OCI-LY3 (cell line): ENCODE results near the gene CCL7.

Experiments
- H2AFZ ChIP-seq: fragments of 200-600, 300-600 bp; shearing (Covaris generic); 2 replicates; pipeline ENCODE4 v1.6.0; 2014; ENCODE audit warnings: antibody characterized with exemption, low read depth, low read length
- H3K27ac ChIP-seq: fragments of 200-600, 300-600 bp; sonication (generic); 2 replicates; pipeline ENCODE4 v1.5.1; 2014; ENCODE audit warnings: mild to moderate bottlenecking, low read length, moderate library complexity, mixed read lengths
- H3K27me3 ChIP-seq: fragments of 200-600, 300-600 bp; sonication (generic); 2 replicates; pipeline ENCODE4 v1.6.1; 2014; ENCODE audit warnings: low read depth, low read length, mixed read lengths
- H3K36me3 ChIP-seq: fragments of 200-600, 300-600 bp; sonication (generic); replicated peaks from 2 replicates; pipeline ENCODE3; 2014; ENCODE audit warnings: low read depth, low read length, mixed read lengths
- H3K4me1 ChIP-seq: fragments of 300-600, 200-600 bp; sonication (generic); 2 replicates; pipeline ENCODE4 v1.6.1; 2014; ENCODE audit warnings: low read length, mixed read lengths
- H3K4me2 ChIP-seq: fragments of 200-600, 300-600 bp; sonication (generic); 2 replicates; pipeline ENCODE4 v1.6.1; 2014; ENCODE audit warnings: low read length, mixed read lengths
- H3K4me3 ChIP-seq: fragments of 300-600, 200-600 bp; sonication (generic); 2 replicates; pipeline ENCODE4 v1.5.1; 2014; ENCODE audit warnings: antibody characterized with exemption, mild to moderate bottlenecking, low read length, moderate library complexity
- H3K79me2 ChIP-seq: fragments of 300-600, 200-600 bp; shearing (Covaris generic); 2 replicates; pipeline ENCODE4 v1.6.1; 2014; ENCODE audit warnings: mild to moderate bottlenecking, low read length, mixed read lengths
- H3K9ac ChIP-seq: fragments of 300-600, 200-600 bp; shearing (Covaris generic); 2 replicates; pipeline ENCODE4 v1.6.0; 2014; ENCODE audit warnings: mild to moderate bottlenecking, low read length, moderate library complexity
- H3K9me3 ChIP-seq: fragments of 200-600, 300-600 bp; shearing (Covaris generic); 2 replicates; pipeline ENCODE4 v1.6.1; 2014; ENCODE audit warnings: low read length, mixed read lengths; ENCODE audit not compliant: insufficient read depth
- H4K20me1 ChIP-seq: fragments of 200-600, 300-600 bp; sonication (generic); 2 replicates; pipeline ENCODE4 v1.6.1; 2016; ENCODE audit warnings: low read length, mixed read lengths; ENCODE audit not compliant: insufficient read depth
- EZH2phosphoT487 ChIP-seq: fragments of 200-600 bp; shearing (Covaris generic); IDR thresholded peaks from 2 replicates; pipeline ENCODE4 v1.6.1; 2018; ENCODE audit warnings: antibody characterized with exemption, mixed run types, low read depth
- TF ChIP-seq, protein P1 (sequence below): fragments of 200-600, 300-600 bp; sonication (generic); IDR thresholded peaks from 2 replicates; pipeline ENCODE4 v1.5.1; 2014; ENCODE audit warnings: antibody characterized with exemption, low read length, low read depth

Gene CCL7

DNA sequence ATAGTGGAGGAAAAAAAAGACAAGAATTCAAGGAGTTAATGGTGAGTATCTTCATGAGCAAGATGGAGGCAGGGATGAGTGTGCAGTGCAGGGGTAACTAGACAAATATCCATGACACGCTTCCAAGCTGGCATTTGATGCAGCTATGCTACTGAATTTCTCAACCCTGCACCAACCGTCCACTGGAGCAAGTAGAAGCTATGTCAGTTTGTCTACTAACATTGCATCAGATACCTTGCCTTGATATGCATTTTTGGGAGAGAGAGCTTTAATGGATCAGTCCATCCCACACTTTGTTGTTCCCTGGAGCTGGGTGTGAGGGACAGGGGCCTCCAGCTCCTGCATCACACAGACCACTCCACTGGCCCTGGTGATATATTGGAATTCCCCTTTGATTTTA lies 32.0 kb downstream of the CCL7 start:
- Histone ChIP-seq H3K27ac (no peak overlapping the region), H3K4me3 (no peak overlapping the region), H3K27me3 (peaks cover 10% of the 10 kb centered on the region; the same call in 1 of the 2 replicates), H3K79me2 (no peaks in the 10 kb centered on the region), H2AFZ (no peak overlapping the region), H3K36me3 (no peaks in the 10 kb centered on the region), H3K9ac (no peak overlapping the region), H3K4me1 (peaks cover 12% of the 10 kb centered on the region), H3K4me2 (no peak overlapping the region), H4K20me1 (no peaks in the 10 kb centered on the region), H3K9me3 (no peaks in the 10 kb centered on the region)
- TF ChIP-seq, protein P1, sequence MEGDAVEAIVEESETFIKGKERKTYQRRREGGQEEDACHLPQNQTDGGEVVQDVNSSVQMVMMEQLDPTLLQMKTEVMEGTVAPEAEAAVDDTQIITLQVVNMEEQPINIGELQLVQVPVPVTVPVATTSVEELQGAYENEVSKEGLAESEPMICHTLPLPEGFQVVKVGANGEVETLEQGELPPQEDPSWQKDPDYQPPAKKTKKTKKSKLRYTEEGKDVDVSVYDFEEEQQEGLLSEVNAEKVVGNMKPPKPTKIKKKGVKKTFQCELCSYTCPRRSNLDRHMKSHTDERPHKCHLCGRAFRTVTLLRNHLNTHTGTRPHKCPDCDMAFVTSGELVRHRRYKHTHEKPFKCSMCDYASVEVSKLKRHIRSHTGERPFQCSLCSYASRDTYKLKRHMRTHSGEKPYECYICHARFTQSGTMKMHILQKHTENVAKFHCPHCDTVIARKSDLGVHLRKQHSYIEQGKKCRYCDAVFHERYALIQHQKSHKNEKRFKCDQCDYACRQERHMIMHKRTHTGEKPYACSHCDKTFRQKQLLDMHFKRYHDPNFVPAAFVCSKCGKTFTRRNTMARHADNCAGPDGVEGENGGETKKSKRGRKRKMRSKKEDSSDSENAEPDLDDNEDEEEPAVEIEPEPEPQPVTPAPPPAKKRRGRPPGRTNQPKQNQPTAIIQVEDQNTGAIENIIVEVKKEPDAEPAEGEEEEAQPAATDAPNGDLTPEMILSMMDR = no peak
- no peak for TF ChIP-seq EZH2phosphoT487

DNA sequence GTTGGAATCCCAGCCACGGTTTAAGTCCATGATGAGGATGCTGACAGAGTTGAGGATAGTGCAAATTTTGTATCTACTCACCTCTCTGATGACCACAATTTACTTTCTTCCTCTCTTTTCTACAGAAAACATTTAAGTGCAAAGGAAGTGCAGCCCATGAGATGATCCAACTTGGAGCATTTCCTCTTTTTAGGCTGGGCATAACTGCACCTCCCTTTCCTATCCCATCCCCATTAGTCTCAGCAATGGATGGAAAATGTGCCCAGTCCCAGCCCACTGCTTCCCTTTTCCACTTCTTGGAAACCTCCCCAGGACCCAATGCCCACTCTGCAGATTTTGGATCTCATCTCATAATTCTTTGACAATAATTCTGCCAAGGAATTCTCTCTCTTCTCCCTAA lies 32.6 kb downstream of the CCL7 start:
- no peak overlapping the region for H3K4me2 ChIP-seq
- H3K79me2 ChIP-seq = no peaks in the 10 kb centered on the region
- no peak for TF ChIP-seq EZH2phosphoT487
- TF ChIP-seq, protein P1 = no peak
- no peaks in the 10 kb centered on the region for H3K9me3 ChIP-seq
- peaks cover 10% of the 10 kb centered on the region; the same call in 1 of the 2 replicates for H3K27me3 ChIP-seq
- H3K36me3 ChIP-seq = no peaks in the 10 kb centered on the region
- H4K20me1 ChIP-seq = no peaks in the 10 kb centered on the region
- peaks cover 18% of the 10 kb centered on the region for H3K4me1 ChIP-seq
- no peak overlapping the region for H3K4me3 ChIP-seq
- no peak overlapping the region for H3K9ac ChIP-seq
- H3K27ac ChIP-seq = no peak overlapping the region
- H2AFZ ChIP-seq = no peak overlapping the region

DNA sequence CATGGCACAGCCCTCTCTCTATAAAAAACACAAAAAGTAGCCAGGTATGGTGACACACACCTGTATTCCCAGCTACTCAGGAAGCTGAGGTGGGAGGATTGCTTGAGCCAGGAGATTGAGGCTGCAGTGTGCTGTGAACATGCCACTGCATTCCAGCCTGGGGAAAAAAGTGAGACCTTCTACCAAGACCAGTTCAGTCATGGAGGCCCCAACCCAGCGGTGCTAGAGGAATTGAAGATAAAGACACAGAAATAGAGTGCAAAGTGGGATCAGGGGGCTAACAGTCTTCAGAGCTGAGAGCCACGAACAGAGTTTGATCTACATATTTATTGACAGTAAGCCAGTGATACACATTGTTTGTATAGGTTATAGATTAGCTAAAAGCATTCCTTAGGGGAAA lies 33.6 kb downstream of the CCL7 start:
- H3K9ac ChIP-seq = no peak overlapping the region
- no peaks in the 10 kb centered on the region for H4K20me1 ChIP-seq
- H3K4me3 ChIP-seq = no peak overlapping the region
- H3K27ac ChIP-seq = no peak overlapping the region
- no peak overlapping the region for H3K4me2 ChIP-seq
- no peak overlapping the region for H2AFZ ChIP-seq
- no peak for TF ChIP-seq EZH2phosphoT487
- TF ChIP-seq, protein P1 = no peak
- peaks cover 10% of the 10 kb centered on the region; the same call in 1 of the 2 replicates for H3K27me3 ChIP-seq
- no peaks in the 10 kb centered on the region for H3K36me3 ChIP-seq
- no peaks in the 10 kb centered on the region for H3K79me2 ChIP-seq
- H3K4me1 ChIP-seq = peaks cover 26% of the 10 kb centered on the region
- no peaks in the 10 kb centered on the region for H3K9me3 ChIP-seq

DNA sequence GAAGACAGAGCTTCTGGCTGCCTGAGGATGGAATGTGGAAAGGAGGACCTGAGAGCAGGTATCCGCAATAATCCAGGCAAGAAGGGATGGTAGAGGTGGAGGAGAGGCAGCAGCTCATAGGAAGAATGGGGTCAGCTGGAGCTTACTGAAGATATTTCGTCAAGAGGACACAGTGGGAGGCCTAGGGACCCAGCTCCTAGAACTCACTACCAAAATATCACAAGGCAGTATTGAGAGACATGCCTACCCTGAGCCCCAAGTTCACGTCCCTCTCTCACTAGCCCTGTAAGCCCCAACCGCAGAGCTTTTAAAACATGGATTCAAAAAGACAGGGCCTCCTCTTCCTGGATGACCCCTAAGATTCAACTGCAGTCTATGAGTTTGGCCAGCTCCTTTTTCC lies 35.0 kb downstream of the CCL7 start:
- H3K9me3 ChIP-seq = no peaks in the 10 kb centered on the region
- H3K4me2 ChIP-seq = no peak overlapping the region
- H3K4me3 ChIP-seq = no peak overlapping the region
- H3K4me1 ChIP-seq = peaks cover 21% of the 10 kb centered on the region
- H3K27ac ChIP-seq = no peak overlapping the region
- peaks cover 10% of the 10 kb centered on the region; the same call in 1 of the 2 replicates for H3K27me3 ChIP-seq
- TF ChIP-seq EZH2phosphoT487 = no peak
- TF ChIP-seq, protein P1 = no peak
- H2AFZ ChIP-seq = no peak overlapping the region
- no peak overlapping the region for H3K9ac ChIP-seq
- H3K36me3 ChIP-seq = no peaks in the 10 kb centered on the region
- no peaks in the 10 kb centered on the region for H4K20me1 ChIP-seq
- no peaks in the 10 kb centered on the region for H3K79me2 ChIP-seq
